ENCODE measurements around the gene POLR3A. TPM values are rescaled to one million over a fixed set of nuclear protein-coding genes. Genes with fewer than 3 reads are reported as not detected.

The POLR3A gene
- 18.2 and 19.8 TPM in 2 replicates for total RNA-seq

GRCh38 chr10:78029269-78030226 lies at the start of gene POLR3A:
POLR3A (minus strand) TSS chr10:78029515; CDS start chr10:78029407, 108 bp downstream.

GRCh38 chr10:78033637-78034470 lies 4.5 kb upstream of the POLR3A start, which contains the start of gene RPS24:
RPS24 (plus strand) TSS chr10:78033863; CDS start chr10:78033902, 39 bp downstream.

DNA sequence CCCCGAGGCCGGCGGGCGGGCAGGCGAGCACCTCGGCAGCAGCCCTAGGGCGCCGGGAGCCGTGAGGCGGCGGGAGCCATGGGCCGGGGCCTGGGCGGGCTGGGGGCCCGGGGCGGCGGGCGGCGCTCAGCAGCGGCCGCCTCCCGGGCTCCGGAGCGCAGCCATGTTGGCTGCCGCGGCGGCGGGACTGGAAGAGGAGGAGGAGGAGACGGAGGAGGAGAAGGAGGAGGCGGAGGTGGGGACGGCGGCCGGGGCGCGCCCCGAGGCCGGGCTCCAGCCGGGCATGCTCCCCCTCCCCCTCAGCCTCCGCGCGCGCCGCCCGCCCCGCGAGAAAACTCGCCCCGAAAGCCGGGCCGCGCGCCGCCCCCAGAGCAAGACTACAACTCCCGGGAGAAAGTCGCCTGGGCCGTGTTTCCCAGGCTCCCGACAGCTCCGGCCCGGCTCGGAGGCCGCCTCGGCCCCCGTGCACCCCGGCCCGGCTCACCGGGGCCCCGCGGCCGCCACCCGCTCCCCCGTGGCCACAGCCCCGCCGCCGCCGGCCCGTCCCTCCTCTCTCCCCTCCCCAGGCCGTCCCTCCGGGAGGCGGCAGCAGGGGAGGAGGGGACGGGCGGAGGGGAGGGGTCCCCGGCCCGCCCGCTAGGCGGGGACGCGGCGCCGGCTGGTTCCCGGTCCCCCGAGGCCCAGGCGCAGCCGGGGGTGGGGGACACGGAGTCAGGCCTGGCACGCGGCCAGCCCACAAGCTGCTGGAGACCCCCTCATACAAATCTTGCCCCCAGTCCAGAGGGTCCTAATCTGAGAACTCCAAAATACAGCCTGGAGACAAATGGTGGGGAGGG lies 102.5 kb downstream of the POLR3A start, which contains the start of gene DLG5:
TSS of gene DLG5 (minus strand) at position 190 of the 836 bp plus-strand sequence. CDS start 235 bp downstream, outside the sequence.

Other genes with a start within 250 kb of the POLR3A start
- 47.4 and 59.4 TPM in 2 replicates for gene DLG5, start 102.8 kb downstream of the POLR3A start, total RNA-seq
- gene RPS24, start 4.3 kb upstream of the POLR3A start, total RNA-seq = 1,054 and 1,389 TPM in 2 replicates